22Rv1 (cell line): Measurements from ENCODE around the gene KRT81.
A peak's percentile ranks its signal among the peaks of the same experiment; 100 is the strongest.

Experiments used
- H3K27ac ChIP-seq: fragments of 450-650 bp; 2 replicates; pipeline ENCODE4 v1.5.1; 2017
- CTCF ChIP-seq: fragments of 450-650 bp; IDR thresholded peaks from 2 replicates; pipeline ENCODE4 v1.5.1; 2017; ENCODE audit warnings: mild to moderate bottlenecking
- ZFX ChIP-seq: fragments of 450-650 bp; IDR thresholded peaks from 2 replicates; pipeline ENCODE4 v1.6.1; 2017; ENCODE audit warnings: antibody characterized with exemption, borderline replicate concordance

The KRT81 gene

GRCh38 chr12:52332381-52332780 is 41.0 kb upstream of the KRT81 start:
- no peak overlapping the region for H3K27ac ChIP-seq
- TF ChIP-seq CTCF: no peak

DNA sequence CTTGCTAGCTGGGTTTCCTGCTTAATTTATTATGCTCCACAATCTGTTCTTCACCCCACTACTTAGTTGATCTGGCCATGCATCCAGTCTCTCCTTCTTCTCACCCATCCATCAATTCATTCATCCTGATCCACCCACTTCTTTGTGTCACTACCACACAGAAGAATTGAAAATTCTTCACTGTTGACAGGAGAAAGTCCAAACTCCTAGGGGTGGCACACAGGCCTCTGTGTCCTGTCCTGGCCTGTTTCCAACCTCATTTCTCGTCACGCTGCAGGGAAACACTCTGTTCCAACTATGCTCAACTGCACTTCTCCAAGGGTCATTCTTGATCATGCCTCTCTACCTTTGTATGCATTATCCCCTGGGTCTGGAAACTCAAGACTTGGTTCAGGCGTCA is 40.5 kb upstream of the KRT81 start:
- TF ChIP-seq CTCF: no peak
- TF ChIP-seq ZFX: no peak
- no peak overlapping the region for H3K27ac ChIP-seq

DNA sequence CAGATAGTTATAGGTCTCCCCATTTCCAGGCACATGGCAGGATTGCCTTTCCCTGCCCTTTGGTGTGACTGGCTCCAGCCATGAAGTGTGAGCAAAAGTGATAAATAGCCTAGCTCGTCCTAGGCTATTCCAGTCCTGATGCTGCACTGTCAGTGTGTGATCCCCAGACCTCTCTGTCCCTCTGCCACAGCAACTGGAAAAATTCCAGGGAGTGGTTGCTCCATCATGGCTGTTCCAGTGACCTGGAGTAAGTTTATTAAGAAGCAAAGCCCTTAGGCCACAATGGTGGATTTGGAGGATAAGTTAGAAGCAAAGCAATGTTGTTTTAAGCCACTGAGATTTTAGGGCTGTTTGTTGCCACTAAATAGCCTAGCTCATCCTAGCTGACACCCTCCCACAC is 39.7 kb upstream of the KRT81 start:
- H3K27ac ChIP-seq: no peak overlapping the region
- TF ChIP-seq ZFX (no peak), CTCF (no peak)

- TF ChIP-seq ZFX (no peak), CTCF (peak; percentile 6)
- H3K27ac ChIP-seq: no peak overlapping the region
Measured at GRCh38 chr12:52327830-52328500, 36.6 kb upstream of the KRT81 start.

GRCh38 chr12:52327052-52327829 is 35.9 kb upstream of the KRT81 start:
- TF ChIP-seq ZFX (no peak), CTCF (peak; percentile 100)

GRCh38 chr12:52324153-52324444 is 32.8 kb upstream of the KRT81 start:
- TF ChIP-seq ZFX: no peak
- no peak for TF ChIP-seq CTCF

More at GRCh38 chr12:52327052-52327829, 35.9 kb upstream of the KRT81 start:
- H3K27ac ChIP-seq: no peak overlapping the region

GRCh38 chr12:52323416-52324152 is 32.2 kb upstream of the KRT81 start:
- TF ChIP-seq ZFX (no peak), CTCF (no peak)
- no peak overlapping the region for H3K27ac ChIP-seq

More at GRCh38 chr12:52324153-52324444, 32.8 kb upstream of the KRT81 start:
- H3K27ac ChIP-seq: no peak overlapping the region
